ENCODE data around the gene FKBP7.
A peak's percentile ranks its signal among the peaks of the same experiment; 100 is the strongest.
"Not testable (repeated sequence)": the region's sequence is repeated elsewhere in the genome, so short reads cannot be mapped to it uniquely, and the experiment has no call there.

FKBP7 gene

DNA sequence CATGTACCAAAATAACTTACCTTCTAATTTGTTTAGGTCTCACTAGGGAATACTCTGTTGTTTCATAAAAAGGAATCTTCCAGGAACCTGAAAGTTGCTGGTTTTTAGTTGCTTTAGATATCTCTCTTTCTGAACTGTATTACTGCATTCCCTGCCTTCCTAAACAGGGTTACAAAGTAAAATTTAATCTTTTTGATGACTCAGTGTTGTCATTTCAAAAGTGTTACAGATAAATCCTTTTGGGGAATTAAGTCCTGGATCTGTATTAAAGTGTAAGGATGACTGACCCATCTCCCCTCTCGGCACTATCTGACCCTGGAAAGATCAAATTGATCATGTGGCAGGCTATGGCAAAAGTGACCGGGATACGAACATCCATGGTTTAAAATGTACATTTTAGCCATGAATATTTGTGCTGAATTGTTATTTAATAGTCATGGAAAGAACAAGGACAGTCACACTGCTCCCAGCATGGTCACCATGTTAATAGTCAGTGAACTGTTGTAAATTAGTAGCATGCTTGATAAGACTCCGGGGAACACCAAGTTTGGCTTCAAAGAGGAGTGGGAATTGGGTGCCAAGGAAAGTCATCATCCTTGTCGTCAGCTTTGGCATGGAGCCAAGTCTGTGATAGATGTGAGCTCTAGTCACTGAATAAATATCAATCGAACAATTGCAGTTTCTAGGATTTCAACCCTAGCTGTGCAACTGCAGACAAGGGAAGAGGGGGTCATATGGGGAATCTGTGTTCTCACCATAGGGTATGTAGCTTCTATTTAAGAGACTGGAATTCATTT lies 6.0 kb upstream of the FKBP7 start:
- peak; percentile 38 for DNase-seq

DNA sequence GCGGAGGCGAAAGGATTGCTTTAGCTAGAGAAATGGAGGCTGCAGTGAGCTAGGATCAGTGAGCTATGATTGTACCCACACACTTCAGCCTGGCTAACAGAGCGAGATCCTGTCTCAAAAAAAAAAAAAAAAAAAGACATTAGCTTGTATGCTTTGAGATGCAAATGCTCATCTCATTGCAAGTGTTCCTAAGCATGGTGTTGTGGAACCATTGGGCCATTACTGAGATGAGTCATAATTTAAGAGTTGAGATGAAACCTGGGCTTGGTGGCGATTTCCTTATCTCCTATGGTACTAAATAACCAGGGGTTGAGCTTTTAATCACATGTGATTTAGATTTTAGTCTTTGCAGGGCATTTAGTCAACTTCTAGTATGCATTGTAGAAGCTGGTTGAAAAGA lies 4.0 kb upstream of the FKBP7 start:
- DNase-seq = no peak

DNA sequence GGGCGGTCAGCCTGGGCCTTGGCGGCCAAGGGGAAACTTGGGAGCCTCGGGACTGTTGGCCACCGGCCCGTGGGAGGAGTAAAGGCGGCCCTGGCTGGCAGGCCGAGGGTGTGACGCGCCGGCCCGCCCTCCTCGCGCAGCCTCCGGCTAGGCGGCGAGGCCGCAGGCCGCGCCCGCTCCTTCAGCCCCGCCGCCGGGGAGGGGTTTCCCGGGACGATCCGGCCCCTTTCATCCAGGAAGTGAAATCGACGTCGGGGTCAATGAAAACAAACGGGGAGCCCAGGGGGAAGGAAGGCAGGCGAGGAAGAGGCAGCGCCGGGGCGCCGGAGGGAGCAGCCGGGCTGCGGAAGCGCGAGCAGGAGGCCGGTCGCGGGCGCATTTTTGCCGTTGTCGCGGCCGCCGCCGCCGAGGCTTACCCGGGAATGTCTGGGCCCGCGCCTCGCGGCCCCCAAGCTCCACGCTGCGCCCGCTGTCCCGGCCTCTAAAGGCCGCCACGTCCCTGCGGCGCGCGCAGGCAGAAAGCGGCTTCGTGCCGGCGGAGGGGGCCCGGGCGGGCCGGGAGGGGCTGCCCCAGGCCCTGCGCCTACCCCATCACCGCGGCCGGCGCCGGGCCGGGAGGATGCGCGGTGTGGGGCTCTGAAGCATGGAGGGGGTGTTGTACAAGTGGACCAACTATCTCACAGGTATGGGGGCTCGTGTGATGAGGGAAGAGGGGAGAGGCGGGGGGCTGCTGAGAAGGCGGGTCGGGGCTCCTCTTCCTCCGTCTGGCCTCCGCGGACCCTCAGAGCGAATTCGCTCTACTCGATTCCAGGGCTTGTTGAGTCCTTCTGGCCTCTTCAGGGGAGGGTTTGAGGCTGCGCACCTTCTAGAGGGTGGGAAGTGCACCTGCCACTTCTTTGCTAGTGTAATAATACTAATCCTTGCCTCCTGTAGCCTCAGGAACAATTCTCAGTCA lies 2.1 kb upstream of the FKBP7 start, which contains the start of gene PLEKHA3:
Gene PLEKHA3, plus strand, starts transcription at position 231 of the 955 bp plus-strand sequence. Its CDS starts 413 bp downstream, at position 644.
- peak; percentile 80 for DNase-seq

DNA sequence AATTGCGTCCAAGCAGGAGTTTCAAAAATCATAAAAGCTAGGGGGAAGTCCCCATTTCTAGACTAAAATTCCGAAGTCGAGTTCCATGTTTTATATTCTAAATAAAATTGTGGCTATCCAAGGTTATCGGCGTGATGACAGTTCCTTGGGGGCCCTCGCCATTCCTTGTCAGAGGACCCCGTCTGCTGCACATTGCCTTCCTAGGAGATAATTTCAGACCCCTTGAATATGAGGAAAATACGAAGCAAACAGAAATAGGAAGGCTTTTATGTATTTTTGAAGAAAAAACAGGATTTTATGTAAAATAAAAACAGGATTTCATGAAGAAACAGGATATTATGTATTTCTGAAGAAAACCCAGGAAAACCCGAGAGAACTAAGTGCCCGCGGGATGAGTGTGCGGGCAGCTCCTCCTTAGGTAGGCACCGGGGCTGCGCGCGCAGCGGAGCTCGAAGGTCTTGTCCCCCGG lies 1.4 kb upstream of the FKBP7 start:
- DNase-seq = no peak

DNA sequence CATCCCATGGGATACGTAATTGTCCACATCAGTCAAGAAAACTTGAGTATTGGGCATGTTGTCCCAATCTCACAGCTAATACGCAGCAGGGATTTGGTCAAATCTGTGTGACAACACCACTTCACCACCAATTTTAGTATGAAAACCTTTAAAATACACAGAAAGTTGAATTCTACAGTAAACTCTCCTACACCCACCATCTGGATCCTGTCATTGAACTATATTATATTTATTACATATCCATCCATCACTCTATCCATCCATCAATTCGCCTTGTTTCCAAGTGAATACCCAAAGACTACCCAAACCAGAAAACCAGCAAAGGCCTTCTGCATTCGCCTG lies 846 bp upstream of the FKBP7 start:
- DNase-seq = no peak

DNA sequence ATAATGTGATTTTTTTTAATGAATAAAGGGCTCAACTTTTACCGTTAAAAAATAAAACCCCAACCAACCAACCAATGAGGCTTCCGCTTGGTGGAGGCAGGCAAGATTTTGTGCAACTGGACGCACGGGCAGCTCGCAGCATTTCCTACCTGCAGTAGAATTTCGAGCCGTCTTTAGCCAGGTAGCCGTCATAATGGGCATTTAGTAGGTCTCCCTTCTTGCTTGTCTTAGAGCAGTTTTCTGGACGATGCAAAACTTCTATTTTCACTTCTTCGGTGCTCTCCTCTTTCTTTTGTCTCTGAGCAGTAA lies 316 bp downstream of the FKBP7 start:
- DNase-seq = no peak

DNA sequence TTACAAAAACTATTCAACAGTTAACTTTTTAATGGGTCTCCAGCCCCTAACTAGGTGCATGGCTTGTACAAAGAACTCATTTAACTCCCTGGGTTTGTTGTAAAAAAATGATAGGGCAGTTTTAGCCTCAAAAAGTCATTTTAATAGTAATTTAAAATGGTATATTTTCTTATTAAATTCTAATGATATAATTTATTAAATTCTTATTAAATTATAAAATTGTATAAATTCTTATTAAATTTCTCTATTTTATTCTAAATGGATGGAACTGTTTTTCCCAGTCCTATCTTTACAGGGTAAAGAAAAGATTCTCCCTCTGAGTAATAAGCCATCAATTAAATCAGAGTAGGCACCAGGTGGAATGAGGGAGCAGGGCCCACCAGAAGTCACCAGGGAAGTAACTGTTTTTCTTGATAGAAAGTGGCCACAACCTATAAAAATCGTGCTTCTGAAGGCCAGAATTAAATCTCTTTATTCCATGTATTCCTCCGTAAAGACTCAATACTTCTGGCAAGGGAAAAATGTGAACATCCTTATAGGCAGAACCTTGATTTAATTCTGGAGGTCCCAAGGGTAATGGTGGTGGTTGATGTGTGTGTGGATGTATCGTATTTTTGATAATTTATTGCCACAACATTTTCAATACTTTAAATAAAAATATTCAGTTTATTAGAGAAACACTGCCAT lies 814 bp downstream of the FKBP7 start:
- no peak for DNase-seq

DNA sequence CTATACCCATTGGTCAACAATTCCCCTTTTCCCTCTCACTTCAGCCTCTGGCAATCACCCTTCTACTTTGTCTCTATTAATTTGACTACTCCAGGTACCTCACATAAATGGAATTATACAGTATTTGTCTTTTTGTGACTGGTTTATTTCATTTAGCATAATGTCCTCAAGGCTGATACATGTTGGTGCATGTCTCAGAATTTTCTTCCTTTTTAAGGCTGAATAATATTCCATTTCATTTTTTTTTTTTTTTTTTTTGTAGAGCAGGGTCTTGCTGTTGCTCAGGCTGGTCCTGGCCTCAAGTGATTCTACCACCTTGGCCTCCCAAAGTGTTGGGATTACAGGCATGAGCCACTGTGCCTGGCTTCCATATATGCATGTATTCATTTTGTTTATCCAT lies 1.9 kb downstream of the FKBP7 start:
- DNase-seq = no peak

DNA sequence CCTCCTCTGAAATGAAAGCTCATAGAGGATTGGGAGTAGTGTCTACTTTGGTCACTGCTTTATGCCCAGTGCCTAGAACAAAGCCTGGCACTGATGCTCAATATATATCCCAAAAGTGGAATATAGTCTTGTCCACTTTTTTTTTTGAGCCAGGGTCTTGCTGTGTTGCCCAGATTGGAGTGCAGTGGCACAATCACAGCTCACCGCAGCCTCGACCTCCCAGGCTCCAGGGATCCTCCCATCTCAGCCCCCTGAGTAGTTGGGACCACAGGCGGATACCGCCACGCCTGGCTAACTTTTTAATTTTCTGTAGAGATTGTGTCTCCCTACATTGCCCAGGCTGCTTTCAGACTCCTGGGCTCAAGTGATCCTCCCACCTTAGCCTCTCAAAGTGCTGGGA lies 3.8 kb downstream of the FKBP7 start:
- no peak for DNase-seq

DNA sequence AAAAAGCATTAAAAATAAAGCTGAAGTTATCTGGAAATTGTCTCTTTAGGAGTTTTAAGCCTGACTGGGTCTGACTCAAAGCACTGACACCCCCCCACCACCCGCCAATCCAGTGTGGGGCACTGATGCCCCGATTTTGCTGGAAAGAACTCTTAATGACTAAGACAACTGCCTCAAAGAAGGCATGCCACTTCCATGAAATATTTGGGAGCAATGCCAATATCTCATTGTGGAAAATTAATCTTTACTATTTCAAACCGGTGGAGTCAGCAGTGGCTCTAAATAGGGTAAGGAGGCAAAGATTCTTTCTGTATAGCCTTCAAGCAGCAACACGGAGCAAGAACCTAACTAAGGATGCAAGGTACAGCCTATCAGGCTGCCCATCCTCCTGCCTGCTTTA lies 4.5 kb downstream of the FKBP7 start:
- DNase-seq = no peak

DNA sequence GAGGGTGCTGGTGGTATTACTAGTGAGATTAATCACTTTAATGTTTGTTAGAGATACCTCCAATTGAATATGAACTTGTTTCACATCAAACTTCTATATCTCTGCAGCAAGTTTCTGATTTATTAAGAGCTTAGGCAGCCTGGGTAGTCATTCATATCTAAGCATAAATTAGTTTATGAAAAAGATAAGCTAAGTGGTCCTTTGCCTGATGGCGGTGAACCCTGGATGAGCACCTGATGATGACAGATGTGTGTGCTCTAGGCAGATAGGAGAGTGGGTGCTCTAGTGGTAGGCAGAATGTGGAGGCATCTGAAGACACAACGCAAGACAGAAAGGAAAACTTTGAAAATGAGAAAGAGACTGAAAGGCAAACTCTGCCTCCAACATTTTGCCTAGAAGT lies 5.0 kb downstream of the FKBP7 start:
- no peak for DNase-seq

DNA sequence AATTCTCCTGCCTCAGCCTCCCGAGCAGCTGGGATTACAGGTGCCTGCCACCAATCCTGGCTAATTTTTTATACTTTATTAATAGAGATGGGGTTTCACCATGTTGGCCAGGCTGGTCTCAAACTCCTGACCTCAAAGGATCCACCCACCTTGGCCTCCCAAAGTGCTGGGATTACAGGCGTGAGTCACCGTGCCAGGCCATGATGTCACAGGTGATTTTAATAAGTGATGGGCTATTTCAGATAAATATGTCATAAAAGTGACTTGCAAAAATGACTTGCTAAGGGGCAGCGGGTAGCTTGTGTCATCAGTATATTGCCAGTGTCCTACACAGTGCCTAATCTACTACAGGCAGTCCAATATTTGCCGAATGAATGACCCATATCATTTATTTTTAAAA lies 7.1 kb downstream of the FKBP7 start:
- not testable (repeated sequence) for DNase-seq

DNA sequence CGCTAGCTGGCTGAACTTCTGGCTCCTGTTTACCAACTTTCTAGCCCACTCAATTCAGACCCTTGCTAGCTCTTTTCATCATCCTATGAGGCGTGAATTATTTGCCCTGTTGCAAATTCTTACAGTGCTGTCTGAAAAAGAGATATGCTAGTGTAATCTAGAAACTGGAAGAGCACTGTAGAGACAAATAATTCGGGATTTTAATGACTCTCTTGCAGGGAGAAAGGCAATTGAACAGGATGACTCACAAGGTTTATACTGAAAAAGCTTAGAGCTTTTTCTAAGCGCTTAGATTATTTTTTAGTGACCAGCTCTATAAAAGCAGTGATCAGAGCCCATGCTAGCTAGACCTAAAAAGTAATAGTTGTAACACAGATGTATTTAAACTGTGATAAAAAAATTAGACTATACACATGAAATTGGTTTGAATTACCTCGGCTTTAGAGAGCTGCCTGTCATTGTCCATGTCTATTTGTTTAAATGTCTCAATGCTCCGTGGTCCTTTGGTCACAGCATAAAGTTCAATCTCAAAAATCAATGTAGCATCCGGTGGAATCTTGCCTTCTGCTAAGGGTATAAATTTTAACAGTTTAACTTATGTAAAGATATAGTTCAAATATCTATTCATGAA lies 9.1 kb downstream of the FKBP7 start:
- no peak for DNase-seq

DNA sequence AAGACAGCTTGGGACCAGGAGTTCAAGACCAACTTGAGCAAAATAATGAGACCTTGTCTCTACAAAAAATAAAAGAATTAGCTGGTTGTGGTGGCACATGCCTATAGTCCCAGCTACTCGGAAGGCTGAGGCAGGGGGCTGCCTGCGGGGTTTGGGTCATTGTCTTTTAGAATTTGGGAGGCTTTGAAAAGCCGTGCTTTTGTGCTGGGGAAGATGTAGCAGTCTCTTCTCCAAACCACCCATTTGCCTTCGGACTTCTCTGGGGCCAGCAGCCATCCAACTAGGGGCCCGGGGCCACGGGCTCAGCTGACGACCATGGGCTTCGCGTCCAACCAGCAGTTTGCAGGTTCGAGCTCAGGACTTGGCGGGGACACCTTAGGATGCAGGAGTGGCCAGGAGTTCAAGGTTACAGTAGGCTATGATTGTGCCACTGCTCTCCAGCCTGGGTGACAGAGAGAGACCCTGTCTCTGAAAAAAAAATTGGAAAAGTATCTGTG lies 21.0 kb downstream of the FKBP7 start:
- DNase-seq = no peak

DNA sequence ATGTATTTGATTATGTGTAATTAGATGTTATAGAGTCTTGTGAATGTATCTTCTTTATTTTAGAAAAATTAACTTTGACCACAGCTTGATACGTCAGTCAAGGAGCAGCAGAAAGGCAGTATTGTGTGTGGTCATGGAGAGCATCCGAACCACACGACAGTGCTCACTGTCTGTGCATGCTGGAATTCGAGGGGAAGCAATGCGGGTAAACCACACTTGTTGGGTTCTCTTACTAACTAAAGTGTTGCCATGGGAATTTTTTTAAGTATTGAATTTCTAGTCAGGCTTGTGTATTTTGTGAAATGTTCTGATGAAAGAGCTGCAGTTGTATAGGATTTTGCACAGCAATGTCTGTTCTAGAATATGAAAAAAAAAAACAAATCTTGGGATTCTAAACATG lies 22.5 kb downstream of the FKBP7 start:
- no peak for DNase-seq

DNA sequence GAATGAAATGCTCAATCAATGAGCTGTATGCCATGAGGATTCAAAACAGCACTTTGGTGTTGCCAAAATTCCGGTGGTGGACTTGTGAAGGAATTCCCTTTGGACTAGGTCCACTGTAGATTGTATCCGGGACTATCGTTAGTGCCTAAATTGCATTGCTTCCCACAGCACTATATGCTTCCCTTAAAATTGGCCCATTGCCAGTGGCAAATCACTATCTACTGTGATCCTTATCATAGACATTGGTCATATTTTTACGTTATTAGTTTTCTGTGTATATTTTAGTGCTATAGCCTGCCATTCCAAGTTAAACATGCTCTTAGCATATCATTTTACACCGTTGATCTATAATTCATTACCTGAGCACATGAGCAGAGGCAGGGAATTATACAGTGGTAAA lies 25.5 kb downstream of the FKBP7 start:
- DNase-seq = no peak

DNA sequence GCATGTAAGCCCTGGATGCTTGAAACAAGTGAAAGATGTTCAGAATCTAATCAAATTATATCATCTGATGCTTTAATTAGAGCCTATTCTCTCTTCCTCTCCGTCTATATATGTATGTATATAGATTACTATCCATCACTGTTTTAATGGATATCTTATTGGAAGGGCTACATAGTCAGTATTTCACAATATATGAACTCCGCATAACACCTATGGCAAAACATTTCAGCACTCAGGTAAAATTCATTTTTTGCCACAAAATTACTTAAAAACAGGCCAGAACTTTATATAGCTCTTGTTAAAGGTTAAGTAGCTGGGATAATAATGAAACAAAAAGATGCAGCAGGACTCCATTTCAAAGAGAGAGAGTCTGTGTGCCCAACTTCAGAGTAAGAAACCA lies 26.1 kb downstream of the FKBP7 start:
- DNase-seq = no peak

DNA sequence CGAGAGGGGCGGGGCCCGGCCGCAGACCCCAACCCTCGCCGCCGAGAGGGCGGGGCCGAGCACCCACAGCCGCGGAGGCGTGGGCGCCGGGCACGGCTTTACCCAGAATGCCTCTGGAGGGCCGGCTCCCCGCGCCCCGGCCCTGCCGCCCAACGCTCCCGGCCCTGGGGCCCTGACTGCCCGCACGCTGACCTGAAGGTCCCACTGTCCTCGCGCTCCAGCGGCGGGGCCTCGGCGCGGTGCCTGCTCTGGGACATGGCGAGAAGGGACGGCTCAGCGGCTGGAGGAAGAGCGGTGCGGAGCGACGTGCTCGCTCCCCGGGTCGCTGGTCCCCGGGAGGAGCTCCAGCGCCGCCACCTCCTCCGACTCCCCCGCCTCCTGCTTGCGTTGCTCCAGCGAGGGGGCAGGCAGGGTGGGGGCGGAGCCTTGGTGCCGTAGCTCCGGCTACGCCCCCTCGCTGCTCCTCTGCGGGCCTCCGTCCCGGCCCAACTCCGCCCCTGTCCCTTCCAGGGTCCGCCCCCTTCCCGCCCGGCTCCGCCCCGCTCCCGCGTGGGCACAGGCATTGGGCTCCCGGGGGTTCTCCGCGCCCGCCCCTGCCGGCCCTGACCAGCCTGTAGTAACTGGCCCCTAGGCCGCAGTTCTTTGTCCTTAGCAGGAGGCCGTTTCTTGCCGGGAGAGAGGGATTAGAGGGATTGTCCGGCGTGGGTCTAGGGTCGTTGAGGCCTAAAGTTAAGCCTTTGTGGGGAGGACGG lies 27.4 kb downstream of the FKBP7 start, which contains the start of the genes PJVK and PRKRA:
Gene PJVK, plus strand, starts transcription at position 605 of the 752 bp plus-strand sequence. CDS start 2,032 bp downstream, outside the sequence.
Gene PRKRA, minus strand, starts transcription at position 402 of the 752 bp plus-strand sequence. Its CDS starts 145 bp downstream, at position 257.
- peak; percentile 91 for DNase-seq

DNA sequence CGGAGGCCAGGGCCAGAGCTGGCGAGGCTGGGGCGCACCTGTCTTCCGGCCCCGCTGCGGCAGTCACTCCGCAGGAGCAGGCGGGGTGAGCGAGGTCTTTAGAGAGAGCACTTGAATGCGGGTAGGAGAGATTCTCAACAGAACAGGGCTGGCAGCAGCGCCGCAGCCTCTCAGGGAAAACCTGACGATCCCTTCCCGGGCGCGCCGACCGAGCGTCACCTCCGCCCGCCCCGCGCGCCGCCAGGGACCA lies 28.0 kb downstream of the FKBP7 start:
- no peak for DNase-seq

DNA sequence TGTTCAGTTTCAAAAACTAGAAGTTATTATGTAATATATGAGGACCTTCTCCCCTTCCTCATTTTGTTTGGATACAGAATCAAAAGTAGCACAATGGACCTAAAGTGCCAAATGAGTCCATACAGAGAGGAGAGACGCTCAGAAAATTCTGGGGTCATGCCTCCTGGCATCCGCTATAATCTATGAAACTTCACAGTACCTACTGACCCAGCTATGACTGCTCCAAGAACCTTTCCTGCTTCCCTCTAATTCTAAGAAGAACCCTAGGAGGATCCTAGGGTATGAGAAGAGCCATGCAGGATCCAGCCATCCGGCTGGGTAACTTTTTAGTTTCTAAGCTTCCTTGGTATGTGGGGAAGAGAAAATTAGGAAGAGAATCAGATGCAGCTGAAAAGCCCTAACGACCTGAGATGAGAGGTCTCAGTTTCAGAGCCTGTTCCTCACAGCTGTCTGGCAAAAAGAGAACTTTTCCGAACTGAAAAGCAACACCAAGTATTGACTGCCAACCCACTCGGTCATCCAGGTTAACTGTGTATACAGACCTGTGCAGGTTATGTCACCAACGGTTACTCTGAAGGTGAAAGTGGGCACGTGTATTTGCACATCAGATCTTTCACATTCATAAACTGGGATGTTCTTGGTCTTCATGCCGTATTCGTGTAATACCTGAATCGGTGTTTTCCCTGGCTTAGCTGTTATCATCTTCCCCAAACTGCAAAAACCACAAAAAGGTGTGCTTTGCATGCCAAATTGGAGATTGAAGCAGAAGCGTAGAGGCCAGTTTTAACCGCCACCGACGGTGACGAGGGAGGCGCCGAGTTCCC lies 28.5 kb downstream of the FKBP7 start:
- no peak for DNase-seq

Data from NCI-H1092 (cell line).